GM21786 (cell line): ENCODE results near the gene PACSIN2.
"Not testable (repeated sequence)": the region's sequence is repeated elsewhere in the genome, so short reads cannot be mapped to it uniquely, and the experiment has no call there.

Source experiments
- ATAC-seq: cut with Tn5 transposase; IDR thresholded peaks from one replicate; pipeline ENCODE4 v1.9.1; 2021; ENCODE audit not compliant: unreplicated experiment

PACSIN2 gene

GRCh38 chr22:42927966-42928365 lies 87.0 kb downstream of the PACSIN2 start:
- no peak for ATAC-seq

- ATAC-seq, result no peak
Measured at GRCh38 chr22:42926768-42927167, 88.2 kb downstream of the PACSIN2 start.

DNA sequence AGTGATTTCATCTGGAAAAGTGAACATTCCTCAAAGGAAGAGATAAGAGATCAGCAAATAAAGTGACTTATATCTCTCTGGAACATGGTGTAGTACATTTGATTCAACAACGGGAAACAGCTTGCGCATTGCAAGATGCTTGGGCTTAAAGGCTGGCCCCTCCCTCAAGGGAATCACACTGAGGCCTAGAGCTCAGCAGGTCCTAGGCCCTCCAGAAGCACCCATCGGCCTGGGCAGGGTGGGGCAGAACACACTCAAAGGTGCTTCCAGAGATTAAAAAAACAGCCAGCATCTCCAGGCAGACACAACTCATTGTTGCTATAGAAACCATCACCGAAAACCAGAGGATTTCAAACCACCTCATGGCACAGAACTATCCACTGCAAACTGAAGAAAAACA lies 88.8 kb downstream of the PACSIN2 start:
- no peak for ATAC-seq

DNA sequence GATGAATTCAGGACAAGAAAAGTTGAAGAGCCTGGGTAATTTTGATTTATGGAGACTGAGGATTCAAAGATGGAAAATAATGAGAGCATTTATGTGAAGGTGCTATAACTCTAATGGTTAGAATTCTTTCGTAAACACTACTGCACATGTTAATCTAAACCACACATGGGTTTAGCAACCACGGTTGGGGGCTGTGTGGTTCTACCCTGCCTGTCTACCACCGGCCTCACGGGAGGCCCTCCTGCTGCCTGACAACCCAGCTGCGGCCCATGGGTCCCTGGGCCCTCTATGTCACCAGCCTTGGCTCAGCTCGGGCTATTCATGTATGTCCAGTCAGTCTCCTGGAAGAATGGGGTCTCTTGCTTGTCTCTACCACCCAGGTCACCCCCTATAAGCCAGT lies 89.4 kb downstream of the PACSIN2 start:
- ATAC-seq, result no peak

GRCh38 chr22:42925031-42925430 lies 89.9 kb downstream of the PACSIN2 start:
- ATAC-seq, result not testable (repeated sequence)

- no peak for ATAC-seq
Measured at GRCh38 chr22:42924436-42924835, 90.5 kb downstream of the PACSIN2 start.

DNA sequence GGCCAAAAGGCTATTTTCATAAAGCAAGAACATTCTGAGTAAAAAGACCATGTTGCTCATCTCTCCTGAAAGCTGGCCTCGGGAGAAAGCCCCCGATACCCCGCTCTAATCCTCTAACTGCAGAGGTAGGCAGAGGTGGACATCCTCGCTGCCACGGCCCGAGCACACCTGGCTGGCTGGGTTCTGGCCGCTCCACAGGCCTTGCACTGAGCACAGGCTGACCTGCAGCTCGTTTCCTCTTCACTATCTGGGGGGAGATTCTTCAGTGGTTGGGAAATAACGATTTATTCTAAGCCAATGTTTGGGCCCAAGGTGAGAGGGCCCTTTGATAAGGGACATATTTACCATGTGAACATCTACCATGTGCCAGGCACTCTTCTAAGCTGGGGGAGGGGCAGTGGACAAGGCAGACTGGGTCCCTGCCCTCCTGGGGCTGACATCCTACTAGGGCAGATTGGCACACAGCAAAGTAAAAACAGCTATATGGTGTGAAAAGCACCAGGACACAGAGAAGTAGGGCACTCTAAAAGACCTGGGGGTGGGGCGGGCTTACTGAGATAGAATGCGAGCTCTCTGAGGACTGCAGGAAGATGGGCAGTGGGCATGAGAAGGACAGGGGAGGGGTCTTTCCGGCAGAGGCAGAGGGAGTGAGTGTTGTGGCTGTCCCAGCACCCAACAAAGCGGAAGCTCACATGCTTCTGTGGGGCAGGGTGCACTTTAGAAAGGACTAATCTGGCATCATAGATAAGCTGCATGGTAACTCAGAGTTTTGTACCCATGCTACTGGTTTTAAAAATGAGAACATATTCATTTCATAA lies 92.4 kb downstream of the PACSIN2 start:
- no peak for ATAC-seq

DNA sequence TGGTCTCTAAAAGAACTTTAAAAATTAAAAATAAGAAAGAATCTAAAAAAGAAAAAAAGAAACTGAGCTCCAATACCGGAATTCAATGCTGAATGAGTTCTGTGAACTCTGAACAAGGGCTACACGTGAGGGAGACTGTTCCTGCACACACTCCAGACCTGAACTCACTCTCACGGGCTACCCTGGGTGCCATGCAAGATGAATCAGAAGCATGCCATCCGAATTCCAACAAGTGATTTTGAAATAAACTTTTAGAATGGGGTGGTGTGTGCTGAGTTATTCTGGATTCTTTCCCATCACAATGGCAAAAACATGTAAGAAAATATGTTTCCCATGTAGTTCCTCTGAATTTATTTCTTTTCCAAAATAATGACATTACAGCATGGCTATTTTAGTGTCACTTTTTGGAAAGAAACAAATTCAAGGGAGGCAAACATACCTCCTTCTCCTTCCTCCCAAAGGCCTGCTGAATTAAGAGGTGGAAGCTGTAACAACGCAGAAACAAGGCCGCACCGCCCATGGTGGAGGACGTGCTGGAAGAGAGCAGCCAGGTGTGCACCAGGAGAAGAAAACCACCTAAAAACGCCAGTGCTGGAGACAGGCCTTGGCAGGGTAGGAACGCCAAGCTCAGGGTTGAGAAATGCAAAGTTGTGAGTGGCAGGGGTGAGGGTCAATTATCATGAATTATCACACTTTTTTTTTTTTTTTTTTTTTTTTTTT lies 94.7 kb downstream of the PACSIN2 start:
- no peak for ATAC-seq

DNA sequence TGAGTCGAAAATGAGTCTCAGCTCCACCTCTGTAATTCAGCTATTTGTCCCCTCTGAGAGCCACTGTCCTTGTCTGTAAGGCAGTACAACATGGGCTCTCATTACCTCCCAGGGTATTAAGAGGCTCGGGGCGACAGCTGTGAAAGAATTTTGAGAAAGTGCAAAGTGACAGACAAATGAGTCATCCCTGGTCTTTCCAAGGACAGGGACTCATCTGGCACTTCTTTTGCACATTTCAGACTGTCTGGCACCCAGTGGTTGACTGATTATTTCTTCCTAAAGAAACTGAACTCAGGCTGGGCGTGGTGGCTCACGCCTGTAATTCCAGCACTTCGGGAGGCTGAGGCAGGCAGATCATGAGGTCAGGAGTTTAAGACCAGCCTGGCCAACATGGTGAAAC lies 95.8 kb downstream of the PACSIN2 start:
- no peak for ATAC-seq

DNA sequence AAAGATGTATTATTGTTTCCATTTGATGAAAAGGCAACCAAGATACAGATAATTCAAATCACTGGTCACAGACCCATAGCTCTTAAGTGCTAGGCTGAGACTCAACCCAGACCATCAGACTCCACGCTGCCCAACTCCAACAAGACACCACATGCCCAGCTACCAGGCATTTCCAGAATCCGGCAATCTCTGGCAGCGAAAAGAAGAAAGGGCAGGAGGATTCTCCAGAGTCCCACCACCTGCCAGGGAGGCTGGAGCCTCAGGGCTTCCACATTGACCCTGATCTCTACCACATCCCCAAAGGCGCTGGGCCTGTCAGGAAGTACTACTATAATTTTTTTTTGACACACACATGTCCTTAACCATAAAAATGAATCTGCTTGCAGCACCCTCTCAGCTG lies 96.4 kb downstream of the PACSIN2 start:
- ATAC-seq, result no peak

GRCh38 chr22:42917358-42917757 lies 97.6 kb downstream of the PACSIN2 start:
- not testable (repeated sequence) for ATAC-seq

DNA sequence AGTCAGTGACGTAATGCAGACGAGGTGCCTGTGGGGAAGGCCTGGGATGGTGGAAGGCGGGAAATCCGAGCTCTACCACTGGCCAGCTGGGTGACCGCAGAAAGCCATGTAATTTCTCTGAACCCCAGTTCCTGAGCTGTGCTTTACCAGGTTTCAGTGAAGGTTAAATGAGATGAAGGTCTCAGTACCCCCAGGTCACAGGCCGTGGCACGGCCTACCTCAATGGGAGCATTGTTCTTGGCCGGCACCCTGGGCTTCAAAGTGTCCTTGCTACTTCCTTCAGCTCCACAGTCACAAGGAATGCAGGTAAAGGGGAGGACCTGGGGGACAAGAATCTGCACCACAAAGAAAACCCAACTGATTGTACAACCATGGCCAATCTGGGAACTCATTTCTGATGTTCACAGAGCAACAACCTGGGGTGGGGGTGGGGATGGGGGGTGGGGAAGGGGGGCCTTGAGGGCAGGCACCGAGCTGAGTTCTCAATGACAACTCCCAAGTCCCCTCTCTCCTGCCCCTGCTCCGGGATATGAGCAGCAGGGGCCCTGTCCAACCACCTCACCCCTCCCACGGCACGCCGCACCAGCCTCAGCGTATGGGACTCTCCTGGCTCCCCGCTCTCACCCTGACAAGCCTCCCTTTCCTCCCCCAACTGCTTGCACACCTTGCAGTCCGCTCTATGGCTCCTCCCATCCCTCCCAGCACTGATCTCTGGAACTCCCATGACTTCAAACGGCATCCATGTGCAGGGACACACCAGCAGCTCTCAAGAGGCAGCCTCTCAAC lies 98.8 kb downstream of the PACSIN2 start:
- no peak for ATAC-seq

GRCh38 chr22:42914511-42915076 lies 100.4 kb downstream of the PACSIN2 start:
- ATAC-seq, result no peak

DNA sequence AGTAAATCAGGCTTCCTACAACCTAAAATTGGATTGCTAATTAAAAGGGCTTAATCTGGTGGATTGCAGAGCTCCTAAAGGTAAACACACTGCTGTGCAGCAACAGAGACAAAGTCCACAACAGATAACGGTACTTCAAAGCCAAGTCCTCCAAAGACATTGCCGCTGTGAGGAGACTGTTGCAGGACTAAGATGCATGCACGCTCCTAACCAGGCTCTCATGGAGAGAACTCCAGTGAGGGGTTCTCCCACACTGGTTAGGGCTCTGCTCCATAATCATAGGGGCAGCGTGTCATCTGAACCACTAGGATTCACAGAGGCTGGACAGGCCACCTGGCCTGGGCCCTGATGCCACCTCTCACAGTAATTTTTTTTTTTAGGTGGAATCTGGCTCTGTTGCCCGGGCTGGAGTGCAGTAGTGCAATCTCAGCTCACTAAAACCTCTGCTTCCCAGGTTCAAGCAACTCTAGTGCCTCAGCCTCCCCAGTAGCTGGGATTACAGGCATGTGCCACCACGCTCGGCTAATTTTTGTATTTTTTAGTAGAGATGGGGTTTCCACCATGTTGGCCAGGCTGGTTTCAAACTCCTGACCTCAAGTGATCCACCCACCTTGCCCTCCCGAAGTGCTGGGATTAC lies 101.0 kb downstream of the PACSIN2 start:
- ATAC-seq, result no peak

- no peak for ATAC-seq
Measured at GRCh38 chr22:42912059-42912458, 102.9 kb downstream of the PACSIN2 start.

GRCh38 chr22:42910221-42910942 lies 104.6 kb downstream of the PACSIN2 start:
- ATAC-seq, result no peak

GRCh38 chr22:42909363-42910058 lies 105.4 kb downstream of the PACSIN2 start:
- ATAC-seq, result no peak

- no peak for ATAC-seq
Measured at GRCh38 chr22:42908374-42908746, 106.6 kb downstream of the PACSIN2 start.
